Spleen (tissue), 11 donors: ENCODE results near the gene DNAJC18. TPM values are rescaled to one million over a fixed set of nuclear protein-coding genes. Genes with fewer than 3 reads are reported as not detected.

Experiments used
- DNase-seq: peaks from one replicate; pipeline ENCODE4 v3.0.0-alpha.2; 2020
- H3K27ac ChIP-seq, 8 donors: fragments of 200-600 bp; sonication (generic) in 7 of 8; 1 replicate in 4 of 8; 2 replicates in 4 of 8; pipeline versions ENCODE4 v1.5.0 to v1.8.0; 2016 to 2021; ENCODE audit warnings: inconsistent platforms in 4 of 8, mild to moderate bottlenecking in 4 of 8, moderate library complexity in 1 of 8
- H3K27me3 ChIP-seq, 7 donors: fragments of 200-600 bp; sonication (generic) in 6 of 7; replicated peaks in 1 of 7; 1 replicate in 4 of 7; 2 replicates in 3 of 7; pipeline versions ENCODE4 v1.5.0 to v1.8.0; 2016 to 2021; ENCODE audit warnings: inconsistent platforms in 3 of 7, mild to moderate bottlenecking in 1 of 7
- H3K36me3 ChIP-seq, 6 donors: fragments of 200-600 bp; sonication (generic) in 5 of 6; 1 replicate in 4 of 6; 2 replicates in 2 of 6; pipeline versions ENCODE4 v1.5.0 to v1.8.0; 2016 to 2021; ENCODE audit warnings: inconsistent platforms in 2 of 6
- H3K4me1 ChIP-seq, 6 donors: fragments of 200-600 bp; sonication (generic) in 5 of 6; 1 replicate in 3 of 6; 2 replicates in 3 of 6; pipeline versions ENCODE4 v1.5.0 to v1.8.0; 2016 to 2021; ENCODE audit warnings: inconsistent platforms in 3 of 6
- H3K4me3 ChIP-seq, 8 donors: fragments of 200-600 bp; sonication (generic) in 7 of 8; 1 replicate in 4 of 8; 2 replicates in 4 of 8; pipeline versions ENCODE4 v1.5.0 to v1.8.0; 2016 to 2021; ENCODE audit warnings: inconsistent platforms in 4 of 8, mild to moderate bottlenecking in 4 of 8, moderate library complexity in 2 of 8
- H3K9me3 ChIP-seq, 8 donors: fragments of 200-600 bp; sonication (generic) in 7 of 8; 1 replicate in 4 of 8; 2 replicates in 4 of 8; pipeline versions ENCODE4 v1.5.0 to v1.8.0; 2016 to 2021; ENCODE audit warnings: inconsistent platforms in 4 of 8
- CTCF ChIP-seq, 11 experiments: fragments of 200-600 bp in 7 of 11; fragments of 450-650 bp in 4 of 11; sonication (generic) in 4 of 11; IDR thresholded peaks in 8 of 11; conservative IDR thresholded peaks in 3 of 11; 1 replicate in 7 of 11; 2 replicates in 4 of 11; pipeline versions ENCODE4 v1.4.0 to v1.8.0; 2016 to 2021; ENCODE audit warnings: antibody characterized with exemption in 11 of 11, inconsistent platforms in 4 of 11, mild to moderate bottlenecking in 1 of 11
- POLR2A ChIP-seq, 3 donors: fragments of 450-650 bp; IDR thresholded peaks; one replicate each; pipeline ENCODE4 v1.5.1; 2017; ENCODE audit warnings: antibody characterized with exemption in 3 of 3, mild to moderate bottlenecking in 1 of 3
- POLR2AphosphoS5 ChIP-seq, 3 donors: sonication (generic); formaldehyde crosslinking; IDR thresholded peaks; one replicate each; pipeline ENCODE4 v1.5.1; 2017; ENCODE audit warnings: antibody characterized with exemption in 3 of 3
- WGBS, 5 donors: extraction: QIAGEN DNeasy Blood & Tissue Kit in 3 of 5; methylation state at CpG; one replicate each; pipeline versions ENCODE4 v1.1.5 to v1.1.7; 2013 to 2018; 5-methylcytosine and 5-hydroxymethylcytosine counted together
- intact Hi-C: fragments of 100-400 bp; cut with DNase I; formaldehyde crosslinking; loops from one replicate; pipeline ENCODE4 v1.15.0; 2023; ENCODE audit warnings: low total_unique reads
- polyA plus RNA-seq, 3 donors: library from polyadenylated mRNA; stranded (reverse); fragments of 200-250 nt; gene quantifications; one replicate each; pipeline ENCODE4 v1.2.1, GENCODE V29; 2013
- total RNA-seq, 7 donors: library from RNA; depleted of rRNA in 3 of 7; stranded (reverse); fragments of >200 nt in 3 of 7; fragmentation: NEBNext Ultra II Directional in 4 of 7; extraction: Animal tissue kit (Norgen Biotek cat#: 25700) in 4 of 7; gene quantifications; one replicate each; pipeline versions ENCODE4 v1.1.0 to v1.2.1, GENCODE V29; 2016 to 2021
- donor health status: healthy with polysubstance abuse.
- donor health status: DM: no; HTN: no; CAD: no; lungs with moderate emphysema.
- donor health status: DM: no; HTN: no; CAD: no.
- donor health status: Bipolar disorder and iron deficiency.
- donor health status: healthy.
- donor health status: DM: no; HTN: no; CAD: no.
- donor health status: DM: yes; HTN: yes; CAD: no.

DNAJC18 gene
- total and polyA plus RNA-seq, 10 donors: 1.3 to 10.8 (median 7.1) TPM

GRCh38 chr5:139403787-139404483 is 35.4 kb downstream of the DNAJC18 start, which contains the start of gene SPATA24:
Gene SPATA24 (minus strand): TSS chr5:139404089. CDS start chr5:139404060, 29 bp downstream.
- WGBS, 5 donors: 0 to 1% (median 1%) methylated on average over 35 to 41 of the region's 41 CpGs
- Histone ChIP-seq H3K4me1 (peaks cover 9 to 39% (median 26%) of the 10 kb centered on the region in 6 donors), H3K27me3 (no peaks in the 10 kb centered on the region), H3K27ac (peak within 1 kb of the TSS; percentile 77 to 95 (median 92)), H3K4me3 (peak within 1 kb of the TSS; percentile 41 to 73 (median 53)), H3K36me3 (peaks cover 0 to 16% (median 0%) of the 10 kb centered on the region in 6 donors), H3K9me3 (no peaks in the 10 kb centered on the region)
- intact Hi-C loops: no loop called here
- DNase-seq: peak; percentile 99
- TF ChIP-seq POLR2A (IDR thresholded peaks at IDR 0.05): peak in 1 of 3 donors; percentile 15
- TF ChIP-seq CTCF (IDR thresholded peaks at IDR 0.05 in 8 of 11, conservative IDR thresholded peaks at IDR 0.05 in 3 of 11): peak in 3 of 11 experiments; percentile 7 to 14 (median 9)
- TF ChIP-seq POLR2AphosphoS5 (IDR thresholded peaks at IDR 0.05): peak; percentile 80 to 89 (median 86)

GRCh38 chr5:139403418-139403786 is 35.9 kb downstream of the DNAJC18 start:
- peak overlapping the region; percentile 41 to 73 (median 53) for H3K4me3 ChIP-seq
- peaks cover 9 to 39% (median 26%) of the 10 kb centered on the region in 6 donors for H3K4me1 ChIP-seq
- intact Hi-C loops: no loop called here
- no peaks in the 10 kb centered on the region for H3K27me3 ChIP-seq
- DNase-seq: no peak
- 15 to 35% (median 22%) methylated on average over 5 to 7 of the region's 7 CpGs for WGBS, 5 donors
- H3K9me3 ChIP-seq: no peaks in the 10 kb centered on the region
- TF ChIP-seq CTCF (IDR thresholded peaks at IDR 0.05 in 8 of 11, conservative IDR thresholded peaks at IDR 0.05 in 3 of 11) (no peak), POLR2AphosphoS5 (IDR thresholded peaks at IDR 0.05) (no peak), POLR2A (IDR thresholded peaks at IDR 0.05) (no peak)
- peak overlapping the region; percentile 77 to 95 (median 92) for H3K27ac ChIP-seq
- peaks cover 0 to 16% (median 0%) of the 10 kb centered on the region in 6 donors for H3K36me3 ChIP-seq

GRCh38 chr5:139402561-139403158 is 36.7 kb downstream of the DNAJC18 start:
- Histone ChIP-seq H3K4me3 (peak overlapping the region in 1 of 8 donors; percentile 73), H3K36me3 (peaks cover 0 to 16% (median 0%) of the 10 kb centered on the region in 6 donors), H3K9me3 (no peaks in the 10 kb centered on the region), H3K27ac (peak overlapping the region in 5 of 8 donors; percentile 91 to 95 (median 93)), H3K4me1 (peaks cover 9 to 33% (median 22%) of the 10 kb centered on the region in 6 donors), H3K27me3 (no peaks in the 10 kb centered on the region)
- 57 to 74% (median 69%) methylated on average over 7 of the region's 7 CpGs for WGBS, 5 donors
- intact Hi-C loops: no loop called here
- DNase-seq: no peak
- TF ChIP-seq POLR2AphosphoS5 (IDR thresholded peaks at IDR 0.05): no peak
- peak in 6 of 11 experiments; percentile 22 to 49 (median 40) for TF ChIP-seq CTCF (IDR thresholded peaks at IDR 0.05 in 8 of 11, conservative IDR thresholded peaks at IDR 0.05 in 3 of 11)

- Histone ChIP-seq H3K36me3 (peaks cover 0 to 16% (median 0%) of the 10 kb centered on the region in 6 donors), H3K4me3 (no peak overlapping the region), H3K27ac (no peak overlapping the region), H3K9me3 (no peaks in the 10 kb centered on the region), H3K4me1 (peaks cover 9 to 33% (median 20%) of the 10 kb centered on the region in 6 donors), H3K27me3 (no peaks in the 10 kb centered on the region)
- intact Hi-C loops: no loop called here
- 91 to 96% (median 91%) methylated on average over 10 of the region's 10 CpGs for WGBS, 5 donors
- DNase-seq: no peak
- TF ChIP-seq CTCF (IDR thresholded peaks at IDR 0.05 in 8 of 11, conservative IDR thresholded peaks at IDR 0.05 in 3 of 11) (no peak), POLR2AphosphoS5 (IDR thresholded peaks at IDR 0.05) (no peak), POLR2A (IDR thresholded peaks at IDR 0.05) (no peak)
Measured at GRCh38 chr5:139401546-139401945, 37.8 kb downstream of the DNAJC18 start.
